Measurements from ENCODE around the gene BRD9.
"Not testable (repeated sequence)": the region's sequence is repeated elsewhere in the genome, so short reads cannot be mapped to it uniquely, and the experiment has no call there.

Gene BRD9

GRCh38 chr5:923281-923873 is 30.8 kb upstream of the BRD9 start:
- no peak for DNase-seq (ENCODE audit: low read depth in 2 of 2)

DNA sequence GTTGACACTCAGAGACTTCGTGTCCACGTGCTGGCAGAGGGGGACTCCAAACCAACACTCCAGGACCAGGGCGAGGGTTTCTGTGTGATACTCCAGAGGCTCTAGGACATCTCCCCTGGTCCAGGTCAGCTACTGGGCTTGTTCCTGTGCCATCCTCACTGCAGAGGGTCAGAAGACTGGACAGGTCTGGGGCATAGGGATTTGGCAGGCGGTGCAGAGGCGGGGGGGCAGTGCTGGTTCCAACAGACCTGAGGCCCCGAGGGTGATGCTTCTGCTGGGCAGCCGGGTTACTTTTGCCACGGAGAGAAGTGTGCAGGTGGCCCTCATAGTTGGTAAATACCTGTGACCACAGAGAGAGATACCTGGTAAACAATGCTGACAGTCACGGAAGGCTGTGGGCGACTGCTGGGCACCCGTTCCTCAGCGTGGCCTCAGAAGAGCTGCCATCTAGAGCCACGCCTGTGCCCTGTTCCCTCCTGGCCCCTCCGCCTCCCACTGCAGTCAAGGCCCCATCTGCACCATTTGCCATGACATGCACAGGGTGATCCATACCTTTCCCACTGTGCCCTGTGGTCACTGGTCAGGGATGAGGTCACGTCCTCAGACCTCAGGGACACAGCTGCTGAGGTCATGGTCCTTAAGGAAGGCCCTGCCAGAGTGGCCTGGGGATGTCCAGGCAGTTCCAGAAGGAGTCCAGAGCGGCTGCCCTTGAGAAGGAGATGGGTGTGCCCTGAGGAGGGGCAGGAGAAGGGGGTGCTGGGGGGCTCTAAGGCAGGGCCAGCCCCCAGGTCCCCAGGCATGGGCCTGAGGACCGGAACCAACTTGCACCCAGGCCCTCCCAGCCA is 30.1 kb upstream of the BRD9 start:
- no peak for DNase-seq (ENCODE audit: low read depth in 2 of 2)

- DNase-seq (ENCODE audit: low read depth in 2 of 2), result no peak
Measured at GRCh38 chr5:921456-922435, 29.1 kb upstream of the BRD9 start.

GRCh38 chr5:920321-920720 is 27.7 kb upstream of the BRD9 start:
- no peak for DNase-seq (ENCODE audit: low read depth in 2 of 2)

GRCh38 chr5:919356-920000 is 26.9 kb upstream of the BRD9 start:
- DNase-seq (ENCODE audit: low read depth in 2 of 2), result no peak

DNA sequence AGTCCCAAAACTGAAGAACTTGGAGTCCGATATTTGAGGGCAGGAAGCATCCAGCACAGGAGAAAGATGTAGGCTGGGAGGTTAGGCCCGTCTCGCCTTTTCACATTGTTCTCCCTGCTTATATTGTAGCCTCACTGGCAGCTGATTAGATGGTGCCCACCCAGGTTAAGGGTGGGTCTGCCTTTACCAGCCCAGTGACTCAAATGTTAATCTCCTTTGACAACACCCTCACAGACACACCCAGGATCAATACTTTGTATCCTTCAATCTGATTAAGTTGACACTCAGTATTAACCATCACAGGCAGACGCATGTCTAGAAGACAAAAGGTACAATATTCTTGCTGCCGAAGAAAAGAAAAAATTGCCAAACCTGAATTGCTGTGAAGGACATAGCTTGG is 26.1 kb upstream of the BRD9 start:
- not testable (repeated sequence) for DNase-seq (ENCODE audit: low read depth in 2 of 2)

DNA sequence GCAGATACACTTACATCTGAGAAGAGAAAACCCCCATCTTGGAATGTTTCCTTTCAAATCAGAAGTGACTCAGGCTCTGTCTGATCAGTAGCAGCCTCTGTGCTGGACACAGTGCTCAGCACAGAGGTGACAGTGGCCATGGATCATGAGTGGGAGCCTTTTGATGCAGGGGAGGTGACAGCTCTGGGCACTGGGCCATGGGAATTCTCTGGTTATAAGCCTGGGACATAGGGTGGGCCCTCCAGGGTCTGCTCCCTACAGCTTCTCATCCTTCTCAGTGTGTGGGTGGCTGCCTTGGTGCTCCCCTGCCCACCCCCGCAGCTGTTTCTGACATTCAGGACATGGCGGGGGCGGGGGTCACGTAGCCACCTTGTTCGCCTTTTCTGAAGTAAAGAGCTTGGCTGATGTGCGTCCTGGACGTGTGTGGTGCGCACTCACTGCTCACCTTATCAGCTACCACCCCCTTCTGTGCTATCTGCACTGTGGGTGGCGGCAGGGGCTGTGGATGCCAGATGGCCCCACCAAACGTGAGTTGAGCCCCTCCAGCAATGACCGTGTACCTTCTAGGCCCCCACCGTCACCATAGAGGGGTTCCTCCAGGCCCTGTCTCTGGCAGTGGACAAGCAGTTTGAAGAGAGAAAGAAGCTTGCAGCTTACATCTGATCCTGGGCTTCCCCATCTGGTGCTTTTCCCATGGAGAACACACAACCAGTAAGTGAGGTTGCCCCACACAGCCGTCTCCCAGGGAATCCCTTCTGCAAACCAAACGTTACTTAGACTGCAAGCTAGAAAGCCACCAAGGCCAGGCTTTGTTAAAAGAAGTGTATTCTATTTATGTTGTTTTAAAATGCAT is 24.1 kb upstream of the BRD9 start:
- DNase-seq (ENCODE audit: low read depth in 2 of 2), result no peak

- no peak for DNase-seq (ENCODE audit: low read depth in 2 of 2)
Measured at GRCh38 chr5:915946-916345, 23.3 kb upstream of the BRD9 start.

DNA sequence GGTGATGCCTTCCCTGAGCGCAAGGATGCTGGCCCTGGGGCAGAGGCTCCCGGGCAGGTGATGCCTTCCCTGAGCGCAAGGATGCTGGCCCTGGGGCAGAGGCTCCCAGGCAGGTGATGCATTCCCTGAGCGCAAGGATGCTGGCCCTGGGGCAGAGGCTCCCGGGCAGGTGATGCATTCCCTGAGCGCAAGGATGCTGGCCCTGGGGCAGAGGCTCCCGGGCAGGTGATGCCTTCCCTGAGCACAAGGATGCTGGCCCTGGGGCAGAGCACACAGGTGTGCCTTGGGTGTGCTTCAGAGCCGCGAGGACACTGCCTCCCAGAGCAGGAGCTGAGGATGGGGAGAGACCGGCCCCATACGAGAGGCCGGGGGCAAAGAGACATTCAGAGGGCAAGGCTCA is 22.7 kb upstream of the BRD9 start:
- not testable (repeated sequence) for DNase-seq (ENCODE audit: low read depth in 2 of 2)

- no peak for DNase-seq (ENCODE audit: low read depth in 2 of 2)
Measured at GRCh38 chr5:914612-915011, 22.0 kb upstream of the BRD9 start.

DNA sequence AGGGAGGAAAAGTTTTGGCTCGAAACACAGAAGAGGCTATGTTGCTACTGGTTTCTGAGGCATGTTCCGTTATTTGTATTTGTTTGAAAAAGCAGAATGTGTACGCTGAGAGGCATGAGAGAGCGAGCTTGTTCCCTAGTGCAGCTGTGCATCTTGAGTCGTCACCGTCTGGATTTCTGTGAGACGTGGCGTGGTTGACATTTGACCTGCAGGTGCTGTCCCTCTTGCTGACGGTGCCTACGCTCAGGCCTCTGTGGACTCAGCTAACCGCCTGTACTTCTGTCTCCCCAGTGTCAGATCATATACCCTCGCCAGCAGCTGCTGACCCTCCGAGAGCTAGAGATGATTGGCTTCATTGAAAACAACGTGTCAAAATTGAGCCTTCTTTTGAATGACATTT is 21.6 kb upstream of the BRD9 start:
- DNase-seq (ENCODE audit: low read depth in 2 of 2), result no peak

DNA sequence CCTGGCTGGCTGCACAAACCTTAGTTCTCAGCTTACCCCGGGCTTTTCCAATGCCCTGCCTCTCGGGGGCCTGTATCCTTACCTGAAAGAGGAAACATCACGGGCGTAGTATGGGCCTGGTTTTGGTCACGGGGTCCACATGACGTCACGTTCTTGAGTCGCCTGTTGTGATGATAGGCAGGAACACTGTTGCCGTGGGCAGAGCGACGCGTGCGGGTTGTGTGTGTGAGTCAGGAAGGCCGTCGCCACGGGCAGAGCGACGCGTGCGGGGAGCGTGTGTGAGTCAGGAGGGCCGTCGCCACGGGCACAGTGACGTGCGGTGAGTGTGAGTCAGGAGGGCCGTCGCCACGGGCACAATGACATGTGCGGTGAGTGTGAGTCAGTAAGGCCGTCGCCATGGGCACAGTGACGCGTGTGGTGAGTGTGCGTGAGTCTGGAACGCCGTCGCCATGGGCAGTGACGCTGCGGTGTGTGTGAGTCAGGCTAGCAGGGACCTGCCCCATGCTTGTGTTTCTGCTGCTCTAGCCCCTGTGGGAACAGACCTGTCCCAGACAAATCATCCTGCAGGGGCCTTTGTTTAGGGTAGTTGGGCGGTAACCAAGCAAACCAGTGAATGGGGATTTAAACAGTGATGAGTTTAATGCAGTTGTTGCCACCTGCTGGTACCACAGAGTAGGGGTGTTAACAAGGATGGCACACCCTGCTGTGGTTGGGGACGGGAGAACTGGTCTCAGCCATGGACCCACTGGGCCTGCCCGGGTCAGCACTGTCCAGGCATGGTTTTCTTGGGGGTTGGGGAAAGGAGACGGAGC is 19.9 kb upstream of the BRD9 start:
- peak; percentile 40 to 41 for DNase-seq (ENCODE audit: low read depth in 2 of 2)

GRCh38 chr5:911601-912000 is 19.0 kb upstream of the BRD9 start:
- DNase-seq (ENCODE audit: low read depth in 2 of 2), result no peak

- no peak for DNase-seq (ENCODE audit: low read depth in 2 of 2)
Measured at GRCh38 chr5:910769-911160, 18.2 kb upstream of the BRD9 start.

DNA sequence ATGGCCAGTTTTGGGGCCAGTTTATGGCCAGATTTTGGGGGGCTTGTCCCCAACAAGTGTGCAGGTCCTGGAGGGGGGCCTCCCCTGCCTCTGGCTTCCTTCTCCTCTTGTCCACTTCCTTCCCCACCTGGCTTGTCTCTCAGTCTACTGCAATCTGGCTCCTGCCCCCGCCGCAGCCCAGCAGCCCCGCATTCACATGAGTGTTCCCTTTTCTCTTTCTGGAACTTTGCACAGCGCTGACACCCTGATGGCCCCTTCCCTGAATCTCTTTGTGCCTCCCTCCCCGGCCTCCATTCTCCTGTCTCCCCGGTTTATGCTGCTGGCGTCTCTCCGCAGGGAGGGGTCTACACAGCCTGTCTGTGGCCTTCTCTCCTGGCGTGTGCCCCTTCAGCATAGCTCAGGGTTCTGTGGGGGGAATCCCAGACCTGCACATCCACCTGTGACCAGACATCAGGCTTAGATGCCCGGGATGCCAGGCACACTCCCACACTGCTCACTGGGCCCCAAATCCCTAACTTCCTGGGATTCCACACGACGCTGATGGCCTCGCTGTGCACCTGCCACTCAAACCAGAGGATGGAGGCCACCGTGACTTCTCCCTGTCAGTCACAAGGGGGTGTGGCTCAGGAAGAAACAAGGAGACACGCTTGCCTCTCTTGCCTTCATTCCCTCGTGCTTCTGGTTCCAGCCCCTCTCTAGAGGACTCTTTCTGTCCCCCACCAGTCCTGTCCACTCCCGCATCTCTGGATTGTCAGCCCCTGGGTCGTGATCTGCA is 17.6 kb upstream of the BRD9 start:
- no peak for DNase-seq (ENCODE audit: low read depth in 2 of 2)

GRCh38 chr5:909086-909485 is 16.5 kb upstream of the BRD9 start:
- DNase-seq (ENCODE audit: low read depth in 2 of 2), result no peak

DNA sequence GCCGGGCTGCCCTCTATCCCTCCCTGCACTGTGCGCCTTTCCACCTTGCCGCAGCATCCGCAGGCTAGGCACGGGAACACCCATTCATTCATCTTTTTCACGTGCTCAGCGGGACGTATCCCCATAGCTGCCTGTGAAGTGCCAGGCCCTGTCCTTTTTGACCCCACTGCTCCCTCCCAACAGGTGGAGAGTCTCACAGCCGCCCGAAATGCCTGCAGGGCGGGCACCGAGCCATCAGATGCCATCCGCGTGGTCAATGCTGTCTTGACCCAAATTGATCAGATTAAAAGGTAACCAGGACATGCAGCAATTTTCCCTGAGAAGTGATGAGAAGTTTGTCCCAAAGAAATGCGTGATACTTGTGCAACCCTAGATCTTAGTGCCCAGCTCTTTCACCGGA is 15.6 kb upstream of the BRD9 start:
- no peak for DNase-seq (ENCODE audit: low read depth in 2 of 2)

DNA sequence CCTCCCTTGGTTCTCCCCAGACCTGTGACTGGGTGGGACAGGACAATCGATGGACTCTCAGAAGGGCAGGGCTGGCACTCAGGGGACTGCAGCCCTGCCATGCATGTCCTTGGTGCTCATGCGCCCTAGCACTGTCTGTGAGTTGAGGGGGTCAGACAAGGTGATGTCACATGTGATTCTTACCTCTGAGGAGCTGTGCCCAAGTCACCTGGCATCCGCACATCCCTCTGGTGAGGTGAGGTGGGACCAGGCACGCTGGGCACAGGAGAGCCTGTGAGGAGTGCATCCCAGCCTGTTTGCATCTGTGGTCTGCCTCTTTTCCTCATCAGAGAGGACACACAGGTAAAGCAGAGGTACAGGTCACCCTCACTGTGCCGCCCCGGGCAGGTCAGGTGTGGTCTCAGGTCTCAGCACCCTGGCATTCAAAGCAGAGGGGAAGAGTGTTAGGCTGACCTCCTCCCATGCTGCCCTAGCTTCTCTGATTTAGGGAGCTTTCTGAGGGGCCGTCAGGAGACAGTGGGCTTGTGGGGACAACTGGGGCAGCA is 14.8 kb upstream of the BRD9 start:
- no peak for DNase-seq (ENCODE audit: low read depth in 2 of 2)

DNA sequence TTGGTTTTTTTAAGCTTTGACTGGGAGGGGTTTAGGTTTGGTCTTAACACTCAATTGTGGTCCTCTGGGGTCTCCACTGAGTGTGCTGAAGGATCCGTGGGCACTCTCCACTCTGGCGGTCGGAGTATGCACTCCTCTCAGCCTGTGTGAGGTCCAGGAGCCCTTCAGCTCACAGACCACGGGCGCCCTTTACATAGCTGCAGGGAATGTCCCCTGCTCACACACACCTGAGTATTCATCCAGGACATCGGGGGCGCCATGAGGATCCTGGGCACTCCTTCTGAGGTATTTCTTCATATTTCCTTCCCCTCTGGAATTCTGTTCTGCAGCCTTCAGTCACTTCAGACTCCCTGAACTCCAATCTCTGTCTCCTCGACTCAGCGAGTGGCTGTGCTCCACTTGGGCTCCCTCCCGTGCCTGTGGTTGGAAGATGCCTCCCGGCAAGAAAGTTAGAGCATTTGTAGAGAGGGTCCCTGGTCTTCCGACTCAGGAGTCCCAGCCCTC is 12.6 kb upstream of the BRD9 start:
- no peak for DNase-seq (ENCODE audit: low read depth in 2 of 2)

All from fibroblast of skin of left biceps (primary cell).